Measurements from ENCODE around the gene SELENOO.

Gene SELENOO

DNA sequence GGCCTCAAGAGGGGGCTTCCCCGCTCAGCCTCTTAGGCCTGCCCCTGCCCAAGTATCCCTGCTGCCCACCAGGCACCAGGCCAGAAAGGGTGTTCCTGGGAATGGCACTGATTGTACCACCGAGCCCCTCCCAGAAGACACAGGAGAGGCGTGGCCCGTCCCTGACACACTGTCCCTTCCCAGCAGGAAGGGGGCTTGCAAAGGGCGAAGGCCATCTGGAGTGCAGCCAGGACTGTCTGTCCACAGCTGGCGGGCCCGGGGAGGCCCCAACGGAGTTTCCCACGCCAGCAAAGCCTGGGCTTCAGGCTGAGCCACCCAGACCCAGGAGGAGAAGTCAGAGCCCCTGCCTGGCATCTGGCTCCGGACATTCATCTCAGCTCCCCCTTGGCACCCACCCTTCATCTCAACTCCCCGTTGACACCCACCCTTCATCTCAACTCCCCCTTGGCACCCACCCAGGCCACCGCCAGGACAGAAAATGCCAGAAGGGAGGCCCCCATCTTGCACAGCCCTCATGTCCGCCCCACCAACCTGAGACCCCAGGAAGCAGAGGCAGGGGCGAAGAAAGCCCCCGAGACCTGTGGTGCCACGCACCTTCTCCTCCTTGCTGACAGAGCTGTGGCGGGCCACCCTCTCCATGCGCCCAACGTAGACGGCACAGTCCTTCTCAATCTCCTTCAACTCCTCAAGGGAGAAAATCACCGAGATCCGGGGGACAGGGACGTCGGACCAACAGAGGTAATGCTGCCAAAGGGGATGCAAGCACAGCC is 24.6 kb downstream of the SELENOO start:
- H3K27ac ChIP-seq (ENCODE audit: low read length) = no peak overlapping the region
- H3K4me3 ChIP-seq (ENCODE audit: low read depth in 1 of 2, low read length in 2 of 2) = no peak overlapping the region
- H3K36me3 ChIP-seq (ENCODE audit: control insufficient read depth in 1 of 2, insufficient read depth in 2 of 2, low read length in 2 of 2) = peaks cover 40 to 84% of the 10 kb centered on the region in 2 donors
- H3K4me1 ChIP-seq (ENCODE audit: control insufficient read depth in 1 of 2, insufficient read depth in 2 of 2, low read length in 2 of 2) = no peaks in the 10 kb centered on the region
- no peaks in the 10 kb centered on the region for H3K9me3 ChIP-seq (ENCODE audit: control insufficient read depth in 1 of 2, low read length in 2 of 2)
- H3K27me3 ChIP-seq (ENCODE audit: low read depth, low read length) = no peaks in the 10 kb centered on the region

DNA sequence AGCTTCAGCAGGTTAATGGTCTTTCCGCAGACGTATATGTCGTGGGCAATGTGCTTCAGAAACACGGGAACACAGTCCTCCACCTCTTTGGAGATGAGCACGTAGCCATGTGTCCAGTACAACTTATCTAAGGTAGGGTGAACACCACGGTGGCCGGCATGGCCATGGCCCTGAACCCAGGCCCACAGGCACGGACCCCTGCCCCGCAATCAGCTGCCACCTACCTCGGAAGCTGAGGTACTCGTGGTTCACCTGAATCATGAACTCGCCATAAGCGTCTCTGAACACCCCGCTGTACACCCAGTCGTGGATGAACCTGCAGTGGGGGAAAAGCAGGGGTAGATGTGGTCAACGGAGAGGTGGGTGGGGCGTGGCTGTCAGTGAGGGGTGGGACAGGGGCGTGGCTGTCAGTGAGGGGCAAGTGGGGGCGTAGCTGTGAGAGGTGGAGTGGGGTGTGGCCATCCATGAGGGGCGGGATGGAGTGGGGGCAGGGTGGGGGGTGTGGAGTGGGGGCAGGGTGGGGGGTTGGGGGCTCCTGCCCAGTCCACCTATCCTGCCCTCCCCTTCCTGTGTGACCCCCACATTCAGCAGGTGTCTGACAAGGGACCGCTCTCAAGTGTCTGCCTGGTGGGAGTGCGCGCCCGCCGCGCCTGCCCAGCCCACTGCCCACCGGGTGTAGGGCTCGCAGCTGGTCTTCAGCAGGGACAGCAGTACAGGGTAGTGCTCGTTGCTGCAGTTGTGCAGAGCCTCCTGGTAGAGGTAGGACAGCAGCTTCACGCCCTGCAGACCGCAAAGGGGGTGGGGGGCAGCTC is 25.5 kb downstream of the SELENOO start:
- H3K36me3 ChIP-seq (ENCODE audit: control insufficient read depth in 1 of 2, insufficient read depth in 2 of 2, low read length in 2 of 2) = peaks cover 31 to 75% of the 10 kb centered on the region in 2 donors
- no peak overlapping the region for H3K27ac ChIP-seq (ENCODE audit: low read length)
- no peaks in the 10 kb centered on the region for H3K4me1 ChIP-seq (ENCODE audit: control insufficient read depth in 1 of 2, insufficient read depth in 2 of 2, low read length in 2 of 2)

DNA sequence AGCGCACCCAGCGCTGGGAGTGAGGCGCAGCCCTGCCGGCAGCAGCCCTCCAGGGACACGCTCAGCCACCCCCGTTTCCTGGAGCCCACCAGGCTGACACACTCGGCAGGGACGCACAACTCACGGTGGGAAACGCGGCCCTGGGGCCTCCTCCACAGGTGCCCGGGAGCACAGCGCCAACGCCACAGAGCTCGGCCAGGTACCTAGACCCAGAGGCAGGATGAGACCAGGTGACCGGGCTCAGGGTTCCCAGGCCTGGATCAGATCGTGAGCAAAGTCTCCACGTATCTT is 26.0 kb downstream of the SELENOO start:
- H3K27ac ChIP-seq (ENCODE audit: low read length) = no peak overlapping the region
- H3K9me3 ChIP-seq (ENCODE audit: control insufficient read depth in 1 of 2, low read length in 2 of 2) = no peaks in the 10 kb centered on the region
- no peaks in the 10 kb centered on the region for H3K27me3 ChIP-seq (ENCODE audit: low read depth, low read length)
- H3K36me3 ChIP-seq (ENCODE audit: control insufficient read depth in 1 of 2, insufficient read depth in 2 of 2, low read length in 2 of 2) = peaks cover 30 to 70% of the 10 kb centered on the region in 2 donors
- no peaks in the 10 kb centered on the region for H3K4me1 ChIP-seq (ENCODE audit: control insufficient read depth in 1 of 2, insufficient read depth in 2 of 2, low read length in 2 of 2)
- H3K4me3 ChIP-seq (ENCODE audit: low read depth in 1 of 2, low read length in 2 of 2) = no peak overlapping the region

More for the DNA sequence above, 25.5 kb downstream of the SELENOO start:
- H3K9me3 ChIP-seq (ENCODE audit: control insufficient read depth in 1 of 2, low read length in 2 of 2) = no peaks in the 10 kb centered on the region
- H3K27me3 ChIP-seq (ENCODE audit: low read depth, low read length) = no peaks in the 10 kb centered on the region
- H3K4me3 ChIP-seq (ENCODE audit: low read depth in 1 of 2, low read length in 2 of 2) = no peak overlapping the region

DNA sequence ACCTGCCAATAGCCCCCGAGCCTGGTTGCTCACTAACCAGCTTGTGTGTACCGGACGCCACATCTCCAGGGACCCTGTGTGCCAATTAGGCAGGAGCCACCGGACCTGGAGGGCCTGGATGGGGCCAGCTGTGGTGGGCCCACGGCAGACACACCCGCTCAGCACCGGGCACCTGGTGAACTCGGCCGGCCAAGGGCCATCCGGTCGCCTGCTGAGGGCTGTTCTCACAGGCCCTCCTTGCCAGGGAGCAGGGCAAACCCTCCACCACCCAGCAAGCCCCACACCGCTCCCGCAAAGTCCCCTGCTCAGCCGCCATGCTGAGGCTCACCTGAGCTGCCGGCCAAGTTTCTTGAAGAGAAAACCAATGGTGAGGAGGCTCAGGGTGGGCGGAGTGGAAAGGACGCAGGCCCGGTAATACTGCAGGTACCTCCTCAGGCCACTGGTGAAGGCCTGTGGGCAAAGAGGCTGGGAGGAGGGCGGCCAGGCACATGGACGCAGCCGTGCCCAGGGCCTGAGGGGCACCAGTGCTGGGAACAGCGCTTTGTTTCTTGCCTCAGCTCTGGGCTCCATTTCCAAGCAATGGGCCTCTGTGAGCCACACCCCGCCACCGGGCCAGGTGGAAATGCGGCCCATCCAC is 26.9 kb downstream of the SELENOO start:
- no peak overlapping the region for H3K4me3 ChIP-seq (ENCODE audit: low read depth in 1 of 2, low read length in 2 of 2)
- no peak overlapping the region for H3K27ac ChIP-seq (ENCODE audit: low read length)
- no peaks in the 10 kb centered on the region for H3K9me3 ChIP-seq (ENCODE audit: control insufficient read depth in 1 of 2, low read length in 2 of 2)
- no peaks in the 10 kb centered on the region for H3K4me1 ChIP-seq (ENCODE audit: control insufficient read depth in 1 of 2, insufficient read depth in 2 of 2, low read length in 2 of 2)
- H3K36me3 ChIP-seq (ENCODE audit: control insufficient read depth in 1 of 2, insufficient read depth in 2 of 2, low read length in 2 of 2) = peaks cover 22 to 69% of the 10 kb centered on the region in 2 donors
- no peaks in the 10 kb centered on the region for H3K27me3 ChIP-seq (ENCODE audit: low read depth, low read length)

DNA sequence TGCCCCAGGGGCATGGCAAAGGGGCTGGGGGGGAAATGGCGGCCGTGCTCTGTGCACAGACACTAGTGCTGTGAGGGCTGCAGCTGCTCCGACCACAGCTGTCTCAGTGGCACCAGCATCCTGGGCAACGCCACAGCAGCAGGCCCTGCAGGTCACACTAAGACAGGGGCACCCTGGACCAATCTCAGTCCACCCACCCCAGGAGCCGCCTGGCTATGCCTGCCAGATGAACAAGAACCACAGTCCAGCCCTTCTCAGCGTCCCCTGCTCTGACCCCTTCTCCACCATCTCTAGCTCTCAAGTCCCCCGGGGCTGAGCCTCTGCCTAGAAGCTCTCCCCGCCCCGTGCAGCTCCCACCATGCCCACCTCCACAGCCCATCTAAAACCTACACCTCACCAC is 27.6 kb downstream of the SELENOO start:
- Histone ChIP-seq H3K4me3 (ENCODE audit: low read depth in 1 of 2, low read length in 2 of 2) (no peak overlapping the region), H3K4me1 (ENCODE audit: control insufficient read depth in 1 of 2, insufficient read depth in 2 of 2, low read length in 2 of 2) (no peaks in the 10 kb centered on the region), H3K9me3 (ENCODE audit: control insufficient read depth in 1 of 2, low read length in 2 of 2) (no peaks in the 10 kb centered on the region), H3K27me3 (ENCODE audit: low read depth, low read length) (no peaks in the 10 kb centered on the region), H3K27ac (ENCODE audit: low read length) (no peak overlapping the region), H3K36me3 (ENCODE audit: control insufficient read depth in 1 of 2, insufficient read depth in 2 of 2, low read length in 2 of 2) (peaks cover 16 to 69% of the 10 kb centered on the region in 2 donors)

DNA sequence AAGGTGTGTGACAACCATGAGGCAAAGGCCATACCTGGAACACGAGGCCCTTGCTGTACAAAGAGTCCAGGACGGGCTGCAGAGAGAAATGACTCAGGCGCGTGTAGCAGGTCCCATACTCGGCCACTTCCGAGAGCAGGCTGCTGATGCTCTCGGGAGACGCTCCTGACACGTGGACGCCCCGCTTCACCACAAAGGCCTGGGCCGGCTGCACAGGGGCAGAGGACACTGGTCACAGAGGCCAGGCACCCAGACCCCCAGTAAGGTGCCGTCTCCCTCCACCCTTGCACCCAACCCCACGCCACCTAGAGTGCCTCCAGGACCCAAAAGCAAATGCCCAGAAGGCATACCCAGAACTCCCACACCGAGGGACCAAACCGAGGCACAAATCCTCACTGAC is 28.6 kb downstream of the SELENOO start:
- Histone ChIP-seq H3K4me3 (ENCODE audit: low read depth in 1 of 2, low read length in 2 of 2) (no peak overlapping the region), H3K4me1 (ENCODE audit: control insufficient read depth in 1 of 2, insufficient read depth in 2 of 2, low read length in 2 of 2) (no peaks in the 10 kb centered on the region), H3K27ac (ENCODE audit: low read length) (no peak overlapping the region), H3K9me3 (ENCODE audit: control insufficient read depth in 1 of 2, low read length in 2 of 2) (no peaks in the 10 kb centered on the region), H3K36me3 (ENCODE audit: control insufficient read depth in 1 of 2, insufficient read depth in 2 of 2, low read length in 2 of 2) (peaks cover 12 to 67% of the 10 kb centered on the region in 2 donors), H3K27me3 (ENCODE audit: low read depth, low read length) (no peaks in the 10 kb centered on the region)

DNA sequence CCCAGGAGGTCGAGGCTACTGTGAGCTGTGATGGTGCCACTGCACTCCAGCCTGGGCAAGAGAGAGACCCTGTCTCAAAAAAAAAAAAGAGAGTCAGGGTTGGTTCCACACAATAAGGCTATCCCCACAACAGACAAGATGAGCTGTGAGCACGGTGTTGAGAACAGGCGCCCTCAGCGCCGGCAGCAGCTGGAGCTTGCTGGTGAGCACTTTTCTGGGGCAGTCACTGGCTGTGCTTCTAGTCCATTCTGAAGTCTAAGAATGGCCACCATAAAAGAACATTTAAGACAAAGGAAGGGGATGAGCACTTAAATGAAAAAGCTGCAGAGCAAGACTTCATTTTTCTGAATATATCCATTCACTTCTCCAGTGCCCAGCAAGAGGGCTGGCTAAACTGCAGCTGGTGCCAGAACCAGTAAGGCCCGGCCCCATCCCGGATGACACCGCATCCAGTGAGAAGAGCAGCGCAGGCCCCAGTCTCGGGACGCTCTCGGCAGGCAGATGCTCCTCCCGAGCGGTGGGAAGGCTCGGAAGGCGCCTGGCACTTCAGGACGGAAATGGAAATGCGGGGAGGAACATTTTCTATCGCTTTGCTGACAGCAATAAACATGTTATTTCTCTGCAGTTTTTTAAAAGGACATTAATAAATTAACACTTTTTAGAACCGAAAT is 31.8 kb downstream of the SELENOO start:
- Histone ChIP-seq H3K36me3 (ENCODE audit: control insufficient read depth in 1 of 2, insufficient read depth in 2 of 2, low read length in 2 of 2) (peaks cover 5 to 51% of the 10 kb centered on the region in 2 donors), H3K9me3 (ENCODE audit: control insufficient read depth in 1 of 2, low read length in 2 of 2) (no peaks in the 10 kb centered on the region), H3K4me3 (ENCODE audit: low read depth in 1 of 2, low read length in 2 of 2) (no peak overlapping the region), H3K4me1 (ENCODE audit: control insufficient read depth in 1 of 2, insufficient read depth in 2 of 2, low read length in 2 of 2) (peaks cover 0 to 3% of the 10 kb centered on the region in 2 donors), H3K27me3 (ENCODE audit: low read depth, low read length) (no peaks in the 10 kb centered on the region), H3K27ac (ENCODE audit: low read length) (no peak overlapping the region)

DNA sequence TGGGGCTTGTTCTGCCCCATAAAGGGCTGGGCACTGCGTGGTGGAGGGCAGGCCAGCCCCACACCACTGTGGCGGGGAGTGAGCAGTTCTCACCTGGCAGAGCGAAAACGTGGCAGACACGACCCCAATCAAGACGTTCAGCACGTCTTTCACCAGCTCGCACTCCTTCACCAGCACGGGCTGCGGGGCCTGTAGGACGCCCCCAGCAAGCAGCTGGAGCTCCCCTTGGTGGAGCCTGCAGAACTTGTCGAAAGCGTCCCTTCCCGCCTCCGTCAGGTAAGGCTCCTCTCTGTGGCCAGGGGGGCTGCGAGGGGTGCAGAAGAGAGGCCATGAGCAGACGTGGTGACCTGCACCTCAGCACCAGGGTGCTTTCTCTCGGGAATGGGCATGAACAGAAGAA is 32.4 kb downstream of the SELENOO start:
- Histone ChIP-seq H3K27me3 (ENCODE audit: low read depth, low read length) (no peaks in the 10 kb centered on the region), H3K4me3 (ENCODE audit: low read depth in 1 of 2, low read length in 2 of 2) (no peak overlapping the region), H3K27ac (ENCODE audit: low read length) (no peak overlapping the region), H3K36me3 (ENCODE audit: control insufficient read depth in 1 of 2, insufficient read depth in 2 of 2, low read length in 2 of 2) (peaks cover 5 to 49% of the 10 kb centered on the region in 2 donors), H3K4me1 (ENCODE audit: control insufficient read depth in 1 of 2, insufficient read depth in 2 of 2, low read length in 2 of 2) (peaks cover 0 to 3% of the 10 kb centered on the region in 2 donors), H3K9me3 (ENCODE audit: control insufficient read depth in 1 of 2, low read length in 2 of 2) (no peaks in the 10 kb centered on the region)

DNA sequence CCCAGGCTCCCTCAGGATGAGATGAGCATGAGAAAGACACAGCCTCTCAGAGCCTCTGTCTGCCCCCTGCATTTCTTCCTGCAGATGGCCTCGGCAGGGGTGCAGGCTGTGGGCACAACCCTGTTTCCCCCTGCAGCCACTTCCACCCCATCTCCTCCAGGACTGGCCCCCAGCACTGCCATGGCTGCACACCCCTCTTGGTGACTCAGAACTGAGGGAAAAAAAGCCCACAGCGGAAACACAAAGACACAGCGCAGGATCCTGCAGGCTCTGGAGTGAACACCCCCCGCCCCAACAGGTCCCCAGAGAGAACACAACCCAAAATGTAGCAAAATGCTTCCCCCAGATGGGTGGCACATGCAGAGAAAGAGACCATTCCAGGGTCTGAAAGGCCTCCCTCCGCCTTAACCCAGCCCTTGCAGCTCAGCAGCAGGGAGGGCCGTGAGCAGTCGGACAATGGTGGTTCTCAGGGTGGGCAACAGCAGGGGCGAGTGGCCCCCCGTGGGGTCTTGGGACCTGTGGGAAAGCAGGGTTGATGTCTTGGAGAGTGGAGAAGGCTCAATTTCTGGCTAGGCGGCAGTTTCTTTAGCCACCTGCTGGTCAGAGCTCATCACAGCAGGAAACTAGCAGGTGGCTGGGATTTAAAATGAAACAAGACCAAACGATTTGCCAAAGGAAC is 36.1 kb downstream of the SELENOO start:
- Histone ChIP-seq H3K4me1 (ENCODE audit: control insufficient read depth in 1 of 2, insufficient read depth in 2 of 2, low read length in 2 of 2) (peaks cover 0 to 13% of the 10 kb centered on the region in 2 donors), H3K27me3 (ENCODE audit: low read depth, low read length) (no peaks in the 10 kb centered on the region), H3K4me3 (ENCODE audit: low read depth in 1 of 2, low read length in 2 of 2) (no peak overlapping the region), H3K36me3 (ENCODE audit: control insufficient read depth in 1 of 2, insufficient read depth in 2 of 2, low read length in 2 of 2) (peaks cover 0 to 48% of the 10 kb centered on the region in 2 donors), H3K27ac (ENCODE audit: low read length) (no peak overlapping the region), H3K9me3 (ENCODE audit: control insufficient read depth in 1 of 2, low read length in 2 of 2) (no peaks in the 10 kb centered on the region)

DNA sequence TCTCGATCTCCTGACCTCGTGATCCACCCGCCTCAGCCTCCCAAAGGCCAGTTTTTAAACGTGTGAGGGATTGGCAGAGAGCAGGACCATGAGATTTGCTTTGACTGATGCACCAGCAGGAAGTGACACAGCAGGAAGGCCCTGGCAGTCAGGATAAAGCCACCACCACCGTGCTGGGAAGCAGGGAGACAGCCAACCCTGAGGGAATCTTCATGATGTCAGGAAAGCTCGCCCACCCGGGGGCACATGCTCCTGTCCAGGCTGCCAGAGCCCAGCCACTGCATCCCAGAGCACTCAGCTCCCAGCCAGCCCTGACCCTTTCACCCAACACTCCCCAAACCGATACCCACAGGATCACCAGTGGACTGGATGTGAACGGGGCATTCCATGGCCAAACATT is 37.9 kb downstream of the SELENOO start:
- Histone ChIP-seq H3K27me3 (ENCODE audit: low read depth, low read length) (no peaks in the 10 kb centered on the region), H3K36me3 (ENCODE audit: control insufficient read depth in 1 of 2, insufficient read depth in 2 of 2, low read length in 2 of 2) (peaks cover 0 to 29% of the 10 kb centered on the region in 2 donors), H3K4me1 (ENCODE audit: control insufficient read depth in 1 of 2, insufficient read depth in 2 of 2, low read length in 2 of 2) (peaks cover 7 to 29% of the 10 kb centered on the region in 2 donors), H3K9me3 (ENCODE audit: control insufficient read depth in 1 of 2, low read length in 2 of 2) (no peaks in the 10 kb centered on the region), H3K4me3 (ENCODE audit: low read depth in 1 of 2, low read length in 2 of 2) (no peak overlapping the region), H3K27ac (ENCODE audit: low read length) (no peak overlapping the region)
